ENCODE results near the gene FOXN4. TPM values are rescaled to one million over a fixed set of nuclear protein-coding genes. Genes with fewer than 3 reads are reported as not detected.

The FOXN4 gene
- total RNA-seq, 1 experiment from 2014 or later: 0.37 TPM

DNA sequence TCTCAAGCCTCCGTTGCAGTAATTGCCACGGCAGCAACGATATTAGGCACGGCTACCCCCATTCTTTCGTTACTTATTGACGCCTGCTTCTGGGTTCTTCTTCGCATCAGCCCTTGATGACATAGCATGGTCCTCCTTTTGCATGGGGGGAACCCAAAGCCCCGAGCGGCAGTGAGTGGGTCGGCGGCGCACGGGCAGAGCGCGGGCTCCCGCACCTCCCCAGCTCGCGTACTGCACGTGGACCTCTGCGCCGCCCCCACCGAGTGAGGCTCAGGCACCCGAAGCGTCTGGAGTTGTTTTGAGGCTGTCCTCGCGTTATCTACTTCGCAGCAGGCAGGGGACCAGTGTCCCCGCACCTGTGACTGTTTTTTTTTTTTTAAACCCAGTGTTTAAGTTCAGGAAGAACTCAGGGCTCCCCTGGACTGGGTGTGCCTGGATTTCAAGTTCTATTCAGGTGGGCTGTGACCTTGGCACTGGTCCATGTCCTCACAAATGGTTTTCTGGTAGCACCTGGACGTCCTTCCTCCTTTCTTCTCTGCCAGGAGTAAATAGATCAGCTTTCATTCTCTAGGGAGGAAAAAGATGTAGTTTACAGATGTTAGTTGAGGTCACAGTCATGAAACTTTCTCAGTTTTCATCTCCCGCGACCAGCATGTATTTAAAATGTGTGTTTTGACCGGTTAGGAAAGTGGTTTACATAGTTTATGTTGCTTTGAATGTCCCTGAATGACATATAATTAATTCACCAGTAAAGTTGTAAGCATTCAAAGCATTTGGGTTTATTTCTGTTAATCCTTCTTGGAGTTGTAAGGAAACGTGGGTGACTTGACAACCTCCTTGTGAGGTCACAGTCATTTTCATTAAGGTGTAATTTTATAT is 1.4 kb upstream of the FOXN4 start (continued):
- TF ChIP-seq, protein P1, sequence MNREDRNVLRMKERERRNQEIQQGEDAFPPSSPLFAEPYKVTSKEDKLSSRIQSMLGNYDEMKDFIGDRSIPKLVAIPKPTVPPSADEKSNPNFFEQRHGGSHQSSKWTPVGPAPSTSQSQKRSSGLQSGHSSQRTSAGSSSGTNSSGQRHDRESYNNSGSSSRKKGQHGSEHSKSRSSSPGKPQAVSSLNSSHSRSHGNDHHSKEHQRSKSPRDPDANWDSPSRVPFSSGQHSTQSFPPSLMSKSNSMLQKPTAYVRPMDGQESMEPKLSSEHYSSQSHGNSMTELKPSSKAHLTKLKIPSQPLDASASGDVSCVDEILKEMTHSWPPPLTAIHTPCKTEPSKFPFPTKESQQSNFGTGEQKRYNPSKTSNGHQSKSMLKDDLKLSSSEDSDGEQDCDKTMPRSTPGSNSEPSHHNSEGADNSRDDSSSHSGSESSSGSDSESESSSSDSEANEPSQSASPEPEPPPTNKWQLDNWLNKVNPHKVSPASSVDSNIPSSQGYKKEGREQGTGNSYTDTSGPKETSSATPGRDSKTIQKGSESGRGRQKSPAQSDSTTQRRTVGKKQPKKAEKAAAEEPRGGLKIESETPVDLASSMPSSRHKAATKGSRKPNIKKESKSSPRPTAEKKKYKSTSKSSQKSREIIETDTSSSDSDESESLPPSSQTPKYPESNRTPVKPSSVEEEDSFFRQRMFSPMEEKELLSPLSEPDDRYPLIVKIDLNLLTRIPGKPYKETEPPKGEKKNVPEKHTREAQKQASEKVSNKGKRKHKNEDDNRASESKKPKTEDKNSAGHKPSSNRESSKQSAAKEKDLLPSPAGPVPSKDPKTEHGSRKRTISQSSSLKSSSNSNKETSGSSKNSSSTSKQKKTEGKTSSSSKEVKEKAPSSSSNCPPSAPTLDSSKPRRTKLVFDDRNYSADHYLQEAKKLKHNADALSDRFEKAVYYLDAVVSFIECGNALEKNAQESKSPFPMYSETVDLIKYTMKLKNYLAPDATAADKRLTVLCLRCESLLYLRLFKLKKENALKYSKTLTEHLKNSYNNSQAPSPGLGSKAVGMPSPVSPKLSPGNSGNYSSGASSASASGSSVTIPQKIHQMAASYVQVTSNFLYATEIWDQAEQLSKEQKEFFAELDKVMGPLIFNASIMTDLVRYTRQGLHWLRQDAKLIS (CRISPR knock-in tag; IDR thresholded peaks at IDR 0.05; ENCODE audit: borderline replicate concordance): peak; percentile 86; the same call in 1 of the 2 replicates
- TF ChIP-seq ESRRA (CRISPR knock-in tag; IDR thresholded peaks at IDR 0.05; ENCODE audit: borderline replicate concordance): peak; percentile 54; the same call in 1 of the 2 replicates
- TF ChIP-seq, protein P2, sequence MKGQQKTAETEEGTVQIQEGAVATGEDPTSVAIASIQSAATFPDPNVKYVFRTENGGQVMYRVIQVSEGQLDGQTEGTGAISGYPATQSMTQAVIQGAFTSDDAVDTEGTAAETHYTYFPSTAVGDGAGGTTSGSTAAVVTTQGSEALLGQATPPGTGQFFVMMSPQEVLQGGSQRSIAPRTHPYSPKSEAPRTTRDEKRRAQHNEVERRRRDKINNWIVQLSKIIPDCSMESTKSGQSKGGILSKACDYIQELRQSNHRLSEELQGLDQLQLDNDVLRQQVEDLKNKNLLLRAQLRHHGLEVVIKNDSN (CRISPR knock-in tag; IDR thresholded peaks at IDR 0.05): peak; percentile 52; the same call in 1 of the 2 replicates
- 0 out of 2 replicates have a peak, but pooled peaks have one; percentile 63 for TF ChIP-seq ZNF138 (CRISPR knock-in tag; conservative IDR thresholded peaks at IDR 0.05)
- peak; percentile 68; the same call in 1 of the 2 replicates for TF ChIP-seq FOXK1 (CRISPR knock-in tag; IDR thresholded peaks at IDR 0.05)
- TF ChIP-seq, protein P3, sequence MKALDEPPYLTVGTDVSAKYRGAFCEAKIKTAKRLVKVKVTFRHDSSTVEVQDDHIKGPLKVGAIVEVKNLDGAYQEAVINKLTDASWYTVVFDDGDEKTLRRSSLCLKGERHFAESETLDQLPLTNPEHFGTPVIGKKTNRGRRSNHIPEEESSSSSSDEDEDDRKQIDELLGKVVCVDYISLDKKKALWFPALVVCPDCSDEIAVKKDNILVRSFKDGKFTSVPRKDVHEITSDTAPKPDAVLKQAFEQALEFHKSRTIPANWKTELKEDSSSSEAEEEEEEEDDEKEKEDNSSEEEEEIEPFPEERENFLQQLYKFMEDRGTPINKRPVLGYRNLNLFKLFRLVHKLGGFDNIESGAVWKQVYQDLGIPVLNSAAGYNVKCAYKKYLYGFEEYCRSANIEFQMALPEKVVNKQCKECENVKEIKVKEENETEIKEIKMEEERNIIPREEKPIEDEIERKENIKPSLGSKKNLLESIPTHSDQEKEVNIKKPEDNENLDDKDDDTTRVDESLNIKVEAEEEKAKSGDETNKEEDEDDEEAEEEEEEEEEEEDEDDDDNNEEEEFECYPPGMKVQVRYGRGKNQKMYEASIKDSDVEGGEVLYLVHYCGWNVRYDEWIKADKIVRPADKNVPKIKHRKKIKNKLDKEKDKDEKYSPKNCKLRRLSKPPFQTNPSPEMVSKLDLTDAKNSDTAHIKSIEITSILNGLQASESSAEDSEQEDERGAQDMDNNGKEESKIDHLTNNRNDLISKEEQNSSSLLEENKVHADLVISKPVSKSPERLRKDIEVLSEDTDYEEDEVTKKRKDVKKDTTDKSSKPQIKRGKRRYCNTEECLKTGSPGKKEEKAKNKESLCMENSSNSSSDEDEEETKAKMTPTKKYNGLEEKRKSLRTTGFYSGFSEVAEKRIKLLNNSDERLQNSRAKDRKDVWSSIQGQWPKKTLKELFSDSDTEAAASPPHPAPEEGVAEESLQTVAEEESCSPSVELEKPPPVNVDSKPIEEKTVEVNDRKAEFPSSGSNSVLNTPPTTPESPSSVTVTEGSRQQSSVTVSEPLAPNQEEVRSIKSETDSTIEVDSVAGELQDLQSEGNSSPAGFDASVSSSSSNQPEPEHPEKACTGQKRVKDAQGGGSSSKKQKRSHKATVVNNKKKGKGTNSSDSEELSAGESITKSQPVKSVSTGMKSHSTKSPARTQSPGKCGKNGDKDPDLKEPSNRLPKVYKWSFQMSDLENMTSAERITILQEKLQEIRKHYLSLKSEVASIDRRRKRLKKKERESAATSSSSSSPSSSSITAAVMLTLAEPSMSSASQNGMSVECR (CRISPR knock-in tag; IDR thresholded peaks at IDR 0.05; ENCODE audit: borderline replicate concordance): peak; percentile 65; the same call in 1 of the 2 replicates

DNA sequence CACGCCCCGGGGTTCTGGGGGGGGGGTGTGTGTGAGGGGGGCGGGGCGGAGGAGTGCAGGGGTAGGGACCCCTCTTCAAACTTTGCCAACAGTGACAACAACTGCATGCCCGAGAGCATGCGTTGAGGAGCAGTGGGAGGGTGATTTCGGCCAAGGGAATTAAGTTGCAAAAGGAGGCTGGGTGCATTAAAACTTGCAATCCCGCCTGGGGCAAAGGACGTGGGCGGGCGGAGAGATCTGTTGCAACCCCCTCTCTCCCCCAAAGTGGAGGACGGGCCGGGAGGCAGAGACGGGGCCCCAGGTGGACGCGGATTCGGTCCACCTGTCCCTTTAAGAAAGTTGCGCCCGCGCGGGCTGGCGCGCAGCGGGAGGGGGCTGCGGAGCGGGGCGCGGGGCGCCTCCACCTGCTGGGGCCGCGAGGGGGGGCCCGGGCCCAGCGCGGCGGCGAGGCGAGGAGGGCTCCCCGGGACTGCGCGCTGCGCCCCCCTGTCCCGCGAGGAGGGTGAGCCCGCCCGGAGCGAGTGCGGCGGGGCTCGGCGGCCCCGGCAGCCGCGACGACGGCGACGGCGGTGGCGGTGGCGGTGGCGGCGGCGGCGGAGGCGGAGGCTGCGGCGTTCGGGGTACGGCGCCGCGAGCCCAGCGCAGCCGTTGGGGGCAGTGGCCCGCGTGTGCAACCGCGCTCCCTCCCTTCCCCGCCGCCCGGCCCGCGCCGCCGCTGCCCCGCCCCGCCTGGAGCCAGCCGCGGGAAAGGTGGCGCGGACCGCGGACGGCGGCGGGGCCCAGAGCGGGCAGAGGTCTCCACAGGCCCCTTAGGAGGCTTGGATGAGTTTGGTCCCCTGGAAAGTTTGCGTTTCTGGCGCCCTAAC is 530 bp upstream of the FOXN4 start:
- TF ChIP-seq CREM (CRISPR knock-in tag; IDR thresholded peaks at IDR 0.05): 0 out of 2 replicates have a peak, but pooled peaks have one; percentile 21
- TF ChIP-seq, protein P4, sequence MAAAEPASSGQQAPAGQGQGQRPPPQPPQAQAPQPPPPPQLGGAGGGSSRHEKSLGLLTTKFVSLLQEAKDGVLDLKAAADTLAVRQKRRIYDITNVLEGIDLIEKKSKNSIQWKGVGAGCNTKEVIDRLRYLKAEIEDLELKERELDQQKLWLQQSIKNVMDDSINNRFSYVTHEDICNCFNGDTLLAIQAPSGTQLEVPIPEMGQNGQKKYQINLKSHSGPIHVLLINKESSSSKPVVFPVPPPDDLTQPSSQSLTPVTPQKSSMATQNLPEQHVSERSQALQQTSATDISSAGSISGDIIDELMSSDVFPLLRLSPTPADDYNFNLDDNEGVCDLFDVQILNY (CRISPR knock-in tag; IDR thresholded peaks at IDR 0.05): 0 out of 2 replicates have a peak, but pooled peaks have one; percentile 22
- TF ChIP-seq RELA (CRISPR knock-in tag; IDR thresholded peaks at IDR 0.05; ENCODE audit: borderline replicate concordance): no peak
- no peak overlapping the region for H3K27ac Mint-ChIP-seq
- H3K9me3 Mint-ChIP-seq: no peaks in the 10 kb centered on the region
- peaks cover 7% of the 10 kb centered on the region for H3K4me1 Mint-ChIP-seq
- ChIA-PET POLR2A (no interaction called here), CTCF (interaction anchor here (0.6 to 1.9 kb wide), 4 partner anchors 36 to 178 kb away, joined by 3 to 8 read pairs (median 4); no protein-coding TSS in a partner anchor)
- DNase-seq (ENCODE audit: low spot score): peak; percentile 33
- H3K36me3 Mint-ChIP-seq: 0 out of 2 replicates have a peak, but pooled peaks cover 4% of the 10 kb centered on the region
- peaks cover 79% of the 10 kb centered on the region for H3K27me3 Mint-ChIP-seq (ENCODE audit: low read depth)
- peak; percentile 52 for ATAC-seq
- peak overlapping the region; percentile 88 for H3K4me3 Mint-ChIP-seq

Measured in WTC11 (cell line).